Fibroblast of mammary gland (primary cell): ENCODE results near the gene CRLF1.
A peak's percentile ranks its signal among the peaks of the same experiment; 100 is the strongest.

Source experiments
- DNase-seq: peaks from one replicate; pipeline ENCODE4 v3.0.0-alpha.2; 2010; ENCODE audit warnings: low read depth
- H3K4me3 ChIP-seq: 2 replicates; pipeline ENCODE4 v1.5.1; 2011; ENCODE audit warnings: low read depth, mild to moderate bottlenecking, low read length, moderate library complexity; ENCODE audit not compliant: control insufficient read depth
- CTCF ChIP-seq: conservative IDR thresholded peaks from 2 replicates; pipeline ENCODE4 v1.5.1; 2011; ENCODE audit warnings: low read depth, low read length, inconsistent platforms; ENCODE audit not compliant: control insufficient read depth, insufficient read depth

CRLF1 gene

GRCh38 chr19:18591735-18592385 is 14.7 kb downstream of the CRLF1 start:
- no peak overlapping the region for H3K4me3 ChIP-seq
- peak; percentile 85 for DNase-seq
- TF ChIP-seq CTCF, result no peak

GRCh38 chr19:18590273-18591272 is 16.0 kb downstream of the CRLF1 start:
- H3K4me3 ChIP-seq, result peak overlapping the region; percentile 66
- peak; percentile 30 for TF ChIP-seq CTCF
- peak; percentile 73 for DNase-seq

GRCh38 chr19:18589380-18590272 is 17.0 kb downstream of the CRLF1 start:
- no peak for TF ChIP-seq CTCF
- peak overlapping the region; percentile 66 for H3K4me3 ChIP-seq
- DNase-seq, result peak; percentile 57

GRCh38 chr19:18588611-18589379 is 17.8 kb downstream of the CRLF1 start, which contains the start of gene REX1BD:
Gene REX1BD, plus strand, starts transcription at chr19:18588798. Its CDS starts 4 bp downstream, at chr19:18588802.
- peak; percentile 53 for TF ChIP-seq CTCF
- peak within 1 kb of the TSS; percentile 66 for H3K4me3 ChIP-seq
- peak; percentile 65 for DNase-seq

GRCh38 chr19:18587962-18588610 is 18.5 kb downstream of the CRLF1 start:
- no peak for DNase-seq
- H3K4me3 ChIP-seq, result peak overlapping the region; percentile 66
- TF ChIP-seq CTCF, result no peak
